Medulla oblongata (tissue), 1 donor: ENCODE results near the gene FCHO2.
A peak's percentile ranks its signal among the peaks of the same experiment; 100 is the strongest.

ENCODE experiments used
- DNase-seq: peaks from one replicate; pipeline ENCODE4 v3.0.0-alpha.2; 2015; ENCODE audit errors: extremely low spot score

The FCHO2 gene

GRCh38 chr5:73112359-73112758 lies 156.5 kb downstream of the FCHO2 start:
- no peak for DNase-seq

GRCh38 chr5:73114044-73114688 lies 158.3 kb downstream of the FCHO2 start:
- DNase-seq = no peak

- no peak for DNase-seq
Observed at GRCh38 chr5:73115399-73116051, 159.7 kb downstream of the FCHO2 start.

GRCh38 chr5:73116506-73116905 lies 160.7 kb downstream of the FCHO2 start:
- no peak for DNase-seq

GRCh38 chr5:73117088-73117740 lies 161.4 kb downstream of the FCHO2 start:
- DNase-seq = no peak

GRCh38 chr5:73118391-73118973 lies 162.6 kb downstream of the FCHO2 start:
- DNase-seq = peak; percentile 67

- no peak for DNase-seq
Observed at GRCh38 chr5:73119451-73120157, 163.8 kb downstream of the FCHO2 start.

- DNase-seq = no peak
Observed at GRCh38 chr5:73120222-73121118, 164.6 kb downstream of the FCHO2 start, which contains the start of gene TMEM171. TSS of gene TMEM171 (plus strand) at chr5:73120575. CDS start at chr5:73123374, 2,799 bp downstream.

GRCh38 chr5:73121119-73121463 lies 165.2 kb downstream of the FCHO2 start:
- no peak for DNase-seq

GRCh38 chr5:73122875-73123810 lies 167.3 kb downstream of the FCHO2 start:
- no peak for DNase-seq

- DNase-seq = no peak
Observed at GRCh38 chr5:73125289-73125688, 169.4 kb downstream of the FCHO2 start.

- DNase-seq = peak; percentile 63
Observed at GRCh38 chr5:73126381-73126780, 170.5 kb downstream of the FCHO2 start.

GRCh38 chr5:73126957-73127356 lies 171.1 kb downstream of the FCHO2 start:
- DNase-seq = no peak

GRCh38 chr5:73129143-73129542 lies 173.3 kb downstream of the FCHO2 start:
- DNase-seq = no peak

GRCh38 chr5:73130811-73131210 lies 175.0 kb downstream of the FCHO2 start:
- DNase-seq = no peak

- DNase-seq = no peak
Observed at GRCh38 chr5:73131711-73132425, 176.0 kb downstream of the FCHO2 start.

GRCh38 chr5:73132759-73133158 lies 176.9 kb downstream of the FCHO2 start:
- DNase-seq = no peak

- DNase-seq = no peak
Observed at GRCh38 chr5:73135021-73135420, 179.2 kb downstream of the FCHO2 start.

GRCh38 chr5:73135429-73136054 lies 179.7 kb downstream of the FCHO2 start:
- no peak for DNase-seq
